KOPT-K1 (cell line): ENCODE results near the gene PSD4.

Experiments used
- H3K27ac ChIP-seq: fragments of 200-600 bp; sonication (generic); 2 replicates; pipeline ENCODE4 v1.5.1; 2016; ENCODE audit warnings: antibody characterized with exemption, mild to moderate bottlenecking, low read depth, low read length; ENCODE audit not compliant: poor library complexity, severe bottlenecking
- H3K36me3 ChIP-seq: fragments of 200-600 bp; sonication (generic); 2 replicates; pipeline ENCODE4 v1.5.1; 2017; ENCODE audit warnings: antibody characterized with exemption, mild to moderate bottlenecking, low read length, moderate library complexity; ENCODE audit not compliant: insufficient read depth
- H3K9me3 ChIP-seq: fragments of 200-600 bp; sonication (generic); 2 replicates; pipeline ENCODE4 v1.5.1; 2017; ENCODE audit warnings: antibody characterized with exemption, low read length, mild to moderate bottlenecking; ENCODE audit not compliant: insufficient read depth, poor library complexity, severe bottlenecking

The PSD4 gene

DNA sequence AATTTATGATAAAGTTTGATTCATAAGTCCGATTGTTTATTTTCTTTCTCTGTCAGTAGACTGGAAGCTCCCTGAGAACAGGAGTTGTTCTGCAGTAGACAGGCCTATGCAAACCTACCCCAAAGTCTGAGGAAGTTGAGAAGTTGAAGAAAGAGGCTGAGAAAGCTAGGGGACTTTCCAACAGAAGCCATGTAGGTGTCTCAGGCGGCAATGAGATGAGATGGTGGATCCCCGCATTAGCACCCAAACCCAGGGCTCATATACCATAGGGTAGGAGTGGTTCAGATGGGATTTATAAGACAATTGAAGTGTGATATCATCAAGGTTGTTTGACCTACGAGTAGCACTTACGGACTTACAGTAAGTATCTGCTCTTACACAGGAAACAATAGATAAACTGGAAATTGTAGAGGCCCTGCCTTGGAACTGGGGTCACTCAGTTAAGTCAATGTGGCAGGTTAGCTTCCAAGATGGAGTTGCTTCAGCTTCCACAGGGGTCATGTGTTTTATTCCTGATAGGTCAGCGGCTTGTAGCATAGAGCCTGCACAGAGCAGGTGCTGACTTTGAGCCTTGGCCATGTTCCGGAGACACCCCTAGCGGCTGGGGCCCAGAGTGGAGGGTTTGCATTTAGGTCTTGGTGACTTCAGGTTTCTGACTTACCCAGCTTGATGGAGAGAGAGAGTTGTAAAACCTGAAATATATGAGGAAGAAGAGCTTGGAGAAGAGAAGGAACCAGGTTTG lies 2.3 kb upstream of the PSD4 start:
- H3K9me3 ChIP-seq: no peaks in the 10 kb centered on the region
- H3K36me3 ChIP-seq: peaks cover 2% of the 10 kb centered on the region
- no peak overlapping the region for H3K27ac ChIP-seq

DNA sequence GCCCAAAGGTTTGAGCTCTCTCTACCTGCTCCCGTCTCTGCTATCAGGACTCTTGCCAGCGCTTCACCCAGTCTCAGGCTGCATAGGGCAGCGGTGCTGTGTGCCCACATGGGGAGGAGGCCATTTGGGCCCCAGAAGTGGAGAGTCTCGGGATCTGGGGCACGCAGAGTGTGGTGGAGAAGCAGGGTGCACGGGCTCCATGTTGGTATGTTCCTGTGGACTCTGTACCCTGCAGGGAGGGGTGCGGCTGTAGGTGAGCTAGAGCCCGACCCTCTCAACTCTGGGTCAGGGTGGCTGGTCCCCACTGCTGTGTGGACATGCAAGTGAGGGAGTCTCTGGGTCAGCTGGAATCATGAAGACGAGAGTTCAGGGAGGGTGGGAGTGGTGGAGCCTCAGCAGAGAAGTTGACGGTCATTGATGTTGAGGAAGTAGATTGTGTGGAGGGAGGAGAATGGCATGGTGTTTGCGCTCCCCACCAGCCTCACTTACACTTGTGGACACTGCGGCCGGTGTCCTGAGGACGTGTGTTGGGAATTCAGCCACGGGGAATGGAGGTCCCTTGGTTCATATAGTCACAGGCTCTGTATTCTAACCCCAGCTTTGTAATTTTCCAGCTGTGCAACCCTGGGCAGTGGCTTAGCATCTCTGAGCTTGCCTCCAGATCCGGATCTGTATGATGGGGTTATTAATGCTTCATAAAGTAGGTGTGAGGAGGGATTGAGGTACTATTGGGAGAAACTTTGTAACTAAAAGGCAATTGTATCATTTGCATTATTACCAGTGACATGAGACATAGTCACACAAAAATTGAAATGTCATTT lies 840 bp upstream of the PSD4 start:
- Histone ChIP-seq H3K36me3 (peaks cover 15% of the 10 kb centered on the region), H3K27ac (peak overlapping the region; percentile 97), H3K9me3 (no peaks in the 10 kb centered on the region)

- Histone ChIP-seq H3K36me3 (peaks cover 30% of the 10 kb centered on the region), H3K9me3 (no peaks in the 10 kb centered on the region), H3K27ac (peak overlapping the region; percentile 97)
Measured at GRCh38 chr2:113174376-113174750, 592 bp downstream of the PSD4 start.

- Histone ChIP-seq H3K9me3 (no peaks in the 10 kb centered on the region), H3K27ac (peak overlapping the region; percentile 97), H3K36me3 (peaks cover 37% of the 10 kb centered on the region)
Measured at GRCh38 chr2:113175042-113175628, 1.4 kb downstream of the PSD4 start.

DNA sequence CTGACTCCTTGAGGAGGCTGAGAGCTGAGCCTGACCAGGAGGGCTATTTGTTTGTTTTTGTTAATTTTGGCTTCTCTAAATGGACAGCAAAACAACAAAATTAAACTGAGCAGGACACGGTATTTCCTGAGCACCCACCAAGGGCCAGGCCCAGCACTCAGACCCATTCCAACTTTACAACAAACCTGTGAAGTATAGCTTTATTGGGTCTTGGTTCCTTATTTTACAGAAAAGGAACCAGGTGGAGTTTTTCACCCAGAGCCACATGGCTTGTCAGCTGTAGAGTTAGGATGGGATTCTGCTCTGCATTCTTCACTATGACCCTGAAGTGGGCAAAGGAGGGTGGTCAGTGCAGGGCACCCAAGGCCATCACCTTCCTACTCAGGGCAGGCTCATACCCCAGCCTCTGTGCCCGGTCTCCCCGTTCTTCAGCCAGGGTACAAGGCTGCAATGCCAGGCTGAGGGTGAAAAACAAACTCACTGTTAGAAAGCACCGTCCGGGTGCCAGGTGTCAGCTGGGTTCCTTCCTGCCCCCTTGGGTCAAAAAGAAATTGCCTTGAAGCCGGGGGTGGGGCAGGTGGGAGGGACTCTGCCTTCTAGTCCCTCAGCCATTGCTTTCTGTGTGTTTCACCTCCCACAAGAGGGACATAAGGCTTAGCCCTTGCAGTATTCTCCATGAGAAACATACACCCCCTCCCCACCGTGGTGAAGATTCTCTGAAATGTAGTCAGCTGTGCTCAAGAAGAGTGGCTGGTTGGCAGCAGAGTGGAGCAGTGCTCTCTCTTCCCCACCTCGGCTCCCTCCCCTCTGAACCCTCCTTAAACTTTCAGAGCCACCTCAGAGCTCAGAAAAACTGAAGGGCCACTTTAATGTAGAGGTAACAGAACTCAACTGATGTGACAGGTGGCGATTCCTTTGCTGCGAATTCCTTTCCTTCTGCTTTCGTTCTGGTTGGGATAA lies 2.2 kb downstream of the PSD4 start:
- peak overlapping the region; percentile 97 for H3K27ac ChIP-seq
- H3K36me3 ChIP-seq: peaks cover 46% of the 10 kb centered on the region
- H3K9me3 ChIP-seq: no peaks in the 10 kb centered on the region

GRCh38 chr2:113176696-113177355 lies 3.1 kb downstream of the PSD4 start:
- no peaks in the 10 kb centered on the region for H3K9me3 ChIP-seq
- H3K27ac ChIP-seq: peak overlapping the region; percentile 97
- peaks cover 54% of the 10 kb centered on the region for H3K36me3 ChIP-seq

- Histone ChIP-seq H3K9me3 (no peaks in the 10 kb centered on the region), H3K36me3 (peaks cover 68% of the 10 kb centered on the region), H3K27ac (no peak overlapping the region)
Measured at GRCh38 chr2:113178069-113178746, 4.4 kb downstream of the PSD4 start.

DNA sequence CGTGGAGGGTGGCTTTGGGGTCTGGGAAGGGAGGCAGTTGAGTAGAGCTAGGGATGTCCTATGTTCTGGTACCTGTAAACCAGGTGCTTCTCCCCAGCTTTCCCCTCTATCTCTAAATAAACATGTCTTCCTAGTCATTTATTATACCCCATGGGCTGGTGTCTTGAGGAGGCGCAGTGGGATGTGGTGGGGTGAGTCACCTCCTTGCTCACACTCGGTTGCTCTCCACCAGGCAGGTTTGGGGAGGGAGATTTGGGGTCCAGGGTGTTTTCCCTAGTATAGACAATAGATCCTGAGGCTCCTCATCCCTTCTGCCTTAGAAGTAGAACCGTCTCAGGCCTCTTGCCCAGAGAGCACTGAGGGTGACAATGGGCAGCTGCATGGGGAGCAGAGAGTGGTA lies 5.1 kb downstream of the PSD4 start:
- no peak overlapping the region for H3K27ac ChIP-seq
- H3K9me3 ChIP-seq: no peaks in the 10 kb centered on the region
- peaks cover 75% of the 10 kb centered on the region for H3K36me3 ChIP-seq

DNA sequence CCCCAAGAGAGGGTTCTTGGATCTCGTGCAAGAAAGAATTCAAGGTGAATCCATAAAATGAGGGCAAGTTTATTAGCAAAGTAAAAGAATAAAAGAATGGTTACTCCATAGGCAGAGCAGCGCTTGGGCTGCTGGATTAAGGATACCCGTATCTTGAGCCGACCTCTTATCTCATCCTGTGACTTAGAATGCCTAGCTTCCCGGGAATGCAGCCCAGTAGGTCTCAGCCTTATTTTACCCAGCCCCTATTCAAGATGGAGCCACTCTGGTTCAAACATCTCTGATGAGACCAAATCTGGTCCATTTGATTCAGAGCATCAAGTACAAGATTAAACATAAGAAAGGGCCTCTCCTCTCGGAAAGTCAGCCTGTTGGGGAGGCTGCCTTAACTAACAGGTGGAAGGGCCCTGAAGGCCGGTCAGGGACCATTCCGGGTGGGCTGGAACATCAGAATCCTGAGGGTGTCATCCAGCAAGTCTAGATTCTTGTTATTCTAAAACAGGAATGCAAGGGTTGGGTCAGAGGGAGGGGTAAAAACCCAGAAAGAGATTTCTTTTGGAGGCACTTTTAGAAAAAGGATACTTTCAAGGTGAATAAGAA lies 5.8 kb downstream of the PSD4 start:
- Histone ChIP-seq H3K9me3 (no peaks in the 10 kb centered on the region), H3K27ac (peak overlapping the region; percentile 24), H3K36me3 (peaks cover 82% of the 10 kb centered on the region)

GRCh38 chr2:113180131-113180946 lies 6.6 kb downstream of the PSD4 start:
- no peaks in the 10 kb centered on the region for H3K9me3 ChIP-seq
- peak overlapping the region; percentile 60 for H3K27ac ChIP-seq
- peaks cover 90% of the 10 kb centered on the region for H3K36me3 ChIP-seq

DNA sequence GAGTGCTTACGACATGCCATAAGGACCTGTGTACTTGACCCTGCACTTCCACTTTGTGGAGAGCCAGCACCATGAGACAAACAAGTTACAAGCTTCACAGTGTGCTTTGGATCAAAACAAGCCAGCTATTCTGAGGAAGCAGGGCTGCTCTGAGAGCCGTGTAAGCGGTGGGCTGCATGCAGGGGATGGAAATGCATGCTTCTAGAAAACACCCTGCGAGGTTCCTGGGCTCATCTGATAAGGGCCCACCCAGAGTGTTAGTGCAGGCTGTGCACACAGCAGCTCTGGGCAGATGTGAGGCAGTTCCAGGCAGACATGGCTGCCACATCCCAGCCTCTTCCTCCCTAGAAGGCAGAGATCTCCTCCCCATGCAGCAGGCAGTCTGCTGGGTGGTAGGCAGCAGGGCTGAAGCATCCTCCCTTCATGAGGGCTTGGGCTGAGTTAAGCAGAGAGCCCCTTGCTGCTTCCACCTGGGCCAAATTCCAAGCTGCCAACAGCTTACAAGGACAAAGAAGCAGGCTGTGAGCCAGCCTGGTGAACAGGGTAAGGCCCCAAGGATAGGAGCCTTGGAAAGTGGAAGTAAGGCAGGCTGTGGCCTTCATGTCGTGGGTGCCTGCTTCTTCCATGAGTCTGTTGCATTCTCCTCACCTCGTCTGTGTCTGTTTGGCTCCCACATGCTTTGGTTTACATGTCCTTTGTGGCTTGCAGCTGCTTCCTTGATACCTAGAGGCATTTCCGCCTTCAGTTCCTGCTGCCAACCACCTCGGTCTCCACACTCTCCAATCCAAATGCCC lies 7.7 kb downstream of the PSD4 start:
- peaks cover 99% of the 10 kb centered on the region for H3K36me3 ChIP-seq
- peak overlapping the region; percentile 60 for H3K27ac ChIP-seq

GRCh38 chr2:113182471-113183260 lies 8.9 kb downstream of the PSD4 start:
- Histone ChIP-seq H3K36me3 (peaks cover 99% of the 10 kb centered on the region), H3K9me3 (no peaks in the 10 kb centered on the region), H3K27ac (no peak overlapping the region)

More for the DNA sequence above, 7.7 kb downstream of the PSD4 start:
- no peaks in the 10 kb centered on the region for H3K9me3 ChIP-seq
